ENCODE measurements around the gene CYSRT1.

CYSRT1 gene

GRCh38 chr9:137224830-137225694 lies at the start of gene CYSRT1:
CYSRT1 (plus strand) TSS chr9:137225174; CDS start chr9:137225622, 448 bp downstream.
- DNase-seq = no peak

- no peak for DNase-seq
Measured at GRCh38 chr9:137175345-137175961, 49.5 kb upstream of the CYSRT1 start.

- no peak for DNase-seq
Measured at GRCh38 chr9:137176302-137177182, 48.4 kb upstream of the CYSRT1 start.

- no peak for DNase-seq
Measured at GRCh38 chr9:137178201-137178938, 46.6 kb upstream of the CYSRT1 start.

GRCh38 chr9:137178939-137179630 lies 45.9 kb upstream of the CYSRT1 start:
- no peak for DNase-seq

GRCh38 chr9:137179761-137180160 lies 45.2 kb upstream of the CYSRT1 start:
- DNase-seq = no peak

GRCh38 chr9:137180491-137180890 lies 44.5 kb upstream of the CYSRT1 start:
- DNase-seq = no peak

GRCh38 chr9:137181680-137182079 lies 43.3 kb upstream of the CYSRT1 start:
- no peak for DNase-seq

- no peak for DNase-seq
Measured at GRCh38 chr9:137182836-137183235, 42.1 kb upstream of the CYSRT1 start.

- no peak for DNase-seq
Measured at GRCh38 chr9:137183980-137184595, 40.9 kb upstream of the CYSRT1 start.

- no peak for DNase-seq
Measured at GRCh38 chr9:137184881-137185660, 39.9 kb upstream of the CYSRT1 start.

- no peak for DNase-seq
Measured at GRCh38 chr9:137185921-137186320, 39.1 kb upstream of the CYSRT1 start.

- DNase-seq = no peak
Measured at GRCh38 chr9:137186385-137186784, 38.6 kb upstream of the CYSRT1 start.

GRCh38 chr9:137187386-137187785 lies 37.6 kb upstream of the CYSRT1 start:
- no peak for DNase-seq

- no peak for DNase-seq
Measured at GRCh38 chr9:137188086-137188489, 36.9 kb upstream of the CYSRT1 start.

GRCh38 chr9:137188490-137189296 lies 36.3 kb upstream of the CYSRT1 start, which contains the start of the genes ANAPC2 and SSNA1:
ANAPC2 (minus strand) TSS chr9:137188560; CDS start chr9:137188532, 28 bp downstream.
SSNA1 (plus strand) TSS chr9:137188676; CDS start chr9:137188727, 51 bp downstream.
- DNase-seq = peak; percentile 74

GRCh38 chr9:137189297-137190295 lies 35.4 kb upstream of the CYSRT1 start:
- no peak for DNase-seq

GRCh38 chr9:137190315-137190856 lies 34.6 kb upstream of the CYSRT1 start:
- DNase-seq = no peak
